ENCODE results near the gene EXOC3. TPM values are rescaled to one million over a fixed set of nuclear protein-coding genes. Genes with fewer than 3 reads are reported as not detected.

Gene EXOC3
- polyA plus RNA-seq, 1 donor from 2014 or later: 27.7 TPM

GRCh38 chr5:416636-416960 lies 26.4 kb upstream of the EXOC3 start:
- Histone ChIP-seq H3K79me2 (replicated peaks; ENCODE audit: insufficient read depth, low read length) (no peaks in the 10 kb centered on the region), H3K9me2 (ENCODE audit: insufficient read depth, low read length) (no peaks in the 10 kb centered on the region), H3K9ac (ENCODE audit: low read length) (no peak overlapping the region), H3K27me3 (ENCODE audit: insufficient read depth, low read depth, low read length) (no peaks in the 10 kb centered on the region), H3K27ac (ENCODE audit: low read length) (no peak overlapping the region), H2AFZ (ENCODE audit: low read depth, low read length) (no peak overlapping the region), H3K4me3 (ENCODE audit: low read length) (no peak overlapping the region), H3K36me3 (ENCODE audit: insufficient read depth, low read length) (no peaks in the 10 kb centered on the region), H4K20me1 (ENCODE audit: insufficient read depth) (no peaks in the 10 kb centered on the region), H3K9me3 (ENCODE audit: low read length) (no peaks in the 10 kb centered on the region), H3K4me2 (ENCODE audit: low read length) (no peak overlapping the region), H3F3A (ENCODE audit: insufficient read depth, low read length, poor library complexity, severe bottlenecking) (no peaks in the 10 kb centered on the region)
- no peak for TF ChIP-seq POLR2AphosphoS5 (IDR thresholded peaks at IDR 0.05)
- no peak for TF ChIP-seq MXI1 (conservative IDR thresholded peaks at IDR 0.05; ENCODE audit: poor library complexity, severe bottlenecking)
- no peak for TF ChIP-seq EZH2 (IDR thresholded peaks at IDR 0.05; ENCODE audit: borderline replicate concordance, insufficient read depth, low read length, poor library complexity, severe bottlenecking)
- no peak for TF ChIP-seq EP300 (conservative IDR thresholded peaks at IDR 0.05; ENCODE audit: poor library complexity, severe bottlenecking)
- no peak for TF ChIP-seq TAF1 (IDR thresholded peaks at IDR 0.05; ENCODE audit: low read depth)
- TF ChIP-seq CTCF (IDR thresholded peaks at IDR 0.05; ENCODE audit: poor library complexity, severe bottlenecking): no peak
- TF ChIP-seq RAD21 (conservative IDR thresholded peaks at IDR 0.05): no peak
- no peak for TF ChIP-seq SMC3 (conservative IDR thresholded peaks at IDR 0.05; ENCODE audit: poor library complexity)
- no peak for TF ChIP-seq REST (IDR thresholded peaks at IDR 0.05; ENCODE audit: borderline replicate concordance)

GRCh38 chr5:417301-418161 lies 25.4 kb upstream of the EXOC3 start:
- Histone ChIP-seq H2AFZ (ENCODE audit: low read depth, low read length) (no peak overlapping the region), H3K9ac (ENCODE audit: low read length) (no peak overlapping the region), H3K4me3 (ENCODE audit: low read length) (no peak overlapping the region), H3K27me3 (ENCODE audit: insufficient read depth, low read depth, low read length) (no peaks in the 10 kb centered on the region), H3K36me3 (ENCODE audit: insufficient read depth, low read length) (no peaks in the 10 kb centered on the region), H4K20me1 (ENCODE audit: insufficient read depth) (no peaks in the 10 kb centered on the region), H3K9me2 (ENCODE audit: insufficient read depth, low read length) (no peaks in the 10 kb centered on the region), H3K9me3 (ENCODE audit: low read length) (no peaks in the 10 kb centered on the region), H3K27ac (ENCODE audit: low read length) (no peak overlapping the region), H3K79me2 (replicated peaks; ENCODE audit: insufficient read depth, low read length) (no peaks in the 10 kb centered on the region), H3K4me2 (ENCODE audit: low read length) (no peak overlapping the region), H3F3A (ENCODE audit: insufficient read depth, low read length, poor library complexity, severe bottlenecking) (no peaks in the 10 kb centered on the region)
- no peak for TF ChIP-seq RAD21 (conservative IDR thresholded peaks at IDR 0.05)
- no peak for TF ChIP-seq POLR2AphosphoS5 (IDR thresholded peaks at IDR 0.05)
- no peak for TF ChIP-seq EZH2 (IDR thresholded peaks at IDR 0.05; ENCODE audit: borderline replicate concordance, insufficient read depth, low read length, poor library complexity, severe bottlenecking)
- TF ChIP-seq SMC3 (conservative IDR thresholded peaks at IDR 0.05; ENCODE audit: poor library complexity): no peak
- no peak for TF ChIP-seq REST (IDR thresholded peaks at IDR 0.05; ENCODE audit: borderline replicate concordance)
- TF ChIP-seq TAF1 (IDR thresholded peaks at IDR 0.05; ENCODE audit: low read depth): no peak
- no peak for TF ChIP-seq CTCF (IDR thresholded peaks at IDR 0.05; ENCODE audit: poor library complexity, severe bottlenecking)
- TF ChIP-seq MXI1 (conservative IDR thresholded peaks at IDR 0.05; ENCODE audit: poor library complexity, severe bottlenecking): no peak
- TF ChIP-seq EP300 (conservative IDR thresholded peaks at IDR 0.05; ENCODE audit: poor library complexity, severe bottlenecking): no peak

All from neural cell (in vitro differentiated cells).